ENCODE measurements around the gene TCF20.

The TCF20 gene

GRCh38 chr22:42261296-42261695 is 9.2 kb downstream of the TCF20 start:
- no peaks in the 10 kb centered on the region for H3K9me3 ChIP-seq (ENCODE audit: control insufficient read depth, low read length)
- no peak overlapping the region for H3K4me2 ChIP-seq (ENCODE audit: low read length)
- TF ChIP-seq, protein P1, sequence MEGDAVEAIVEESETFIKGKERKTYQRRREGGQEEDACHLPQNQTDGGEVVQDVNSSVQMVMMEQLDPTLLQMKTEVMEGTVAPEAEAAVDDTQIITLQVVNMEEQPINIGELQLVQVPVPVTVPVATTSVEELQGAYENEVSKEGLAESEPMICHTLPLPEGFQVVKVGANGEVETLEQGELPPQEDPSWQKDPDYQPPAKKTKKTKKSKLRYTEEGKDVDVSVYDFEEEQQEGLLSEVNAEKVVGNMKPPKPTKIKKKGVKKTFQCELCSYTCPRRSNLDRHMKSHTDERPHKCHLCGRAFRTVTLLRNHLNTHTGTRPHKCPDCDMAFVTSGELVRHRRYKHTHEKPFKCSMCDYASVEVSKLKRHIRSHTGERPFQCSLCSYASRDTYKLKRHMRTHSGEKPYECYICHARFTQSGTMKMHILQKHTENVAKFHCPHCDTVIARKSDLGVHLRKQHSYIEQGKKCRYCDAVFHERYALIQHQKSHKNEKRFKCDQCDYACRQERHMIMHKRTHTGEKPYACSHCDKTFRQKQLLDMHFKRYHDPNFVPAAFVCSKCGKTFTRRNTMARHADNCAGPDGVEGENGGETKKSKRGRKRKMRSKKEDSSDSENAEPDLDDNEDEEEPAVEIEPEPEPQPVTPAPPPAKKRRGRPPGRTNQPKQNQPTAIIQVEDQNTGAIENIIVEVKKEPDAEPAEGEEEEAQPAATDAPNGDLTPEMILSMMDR (IDR thresholded peaks at IDR 0.05) = no peak
- H3K36me3 ChIP-seq (ENCODE audit: control insufficient read depth, insufficient read depth, low read length) = no peaks in the 10 kb centered on the region
- no peak overlapping the region for H3K9ac ChIP-seq
- H3K4me3 ChIP-seq (ENCODE audit: low read depth, low read length) = no peak overlapping the region
- H3K79me2 ChIP-seq = peaks cover 47% of the 10 kb centered on the region
- no peak overlapping the region for H2AFZ ChIP-seq
- H3K27ac ChIP-seq = no peak overlapping the region
- no peaks in the 10 kb centered on the region for H3K4me1 ChIP-seq
- no peaks in the 10 kb centered on the region for H3K27me3 ChIP-seq (ENCODE audit: control insufficient read depth, insufficient read depth, low read length)

- no peak overlapping the region for H3K27ac ChIP-seq
- no peaks in the 10 kb centered on the region for H3K9me3 ChIP-seq (ENCODE audit: control insufficient read depth, low read length)
- TF ChIP-seq, protein P1 (IDR thresholded peaks at IDR 0.05) = no peak
- no peaks in the 10 kb centered on the region for H3K36me3 ChIP-seq (ENCODE audit: control insufficient read depth, insufficient read depth, low read length)
- no peaks in the 10 kb centered on the region for H3K27me3 ChIP-seq (ENCODE audit: control insufficient read depth, insufficient read depth, low read length)
- H3K79me2 ChIP-seq = peaks cover 31% of the 10 kb centered on the region
- H3K4me1 ChIP-seq = no peaks in the 10 kb centered on the region
- no peak overlapping the region for H3K4me2 ChIP-seq (ENCODE audit: low read length)
- no peak overlapping the region for H3K4me3 ChIP-seq (ENCODE audit: low read depth, low read length)
- H3K9ac ChIP-seq = no peak overlapping the region
- H2AFZ ChIP-seq = no peak overlapping the region
Measured at GRCh38 chr22:42258126-42258525, 12.3 kb downstream of the TCF20 start.

DNA sequence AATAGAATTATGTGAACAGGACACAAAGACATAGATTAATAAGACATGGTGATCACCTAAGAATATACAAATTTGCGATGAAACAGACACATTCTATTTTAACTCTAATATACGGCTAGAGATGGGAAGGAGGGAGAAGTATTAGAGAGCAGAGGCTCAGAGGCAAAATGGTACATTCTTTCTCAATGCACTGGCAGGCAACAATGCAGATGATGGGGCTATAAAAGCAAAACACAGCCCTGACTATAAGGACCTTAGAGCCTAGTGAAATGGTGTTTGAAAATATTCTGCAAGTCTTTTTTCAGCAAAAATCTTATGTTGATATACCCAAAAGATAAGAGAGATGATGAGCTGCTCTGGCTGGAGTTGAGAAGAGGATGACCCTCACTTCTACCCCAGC is 13.1 kb downstream of the TCF20 start:
- Histone ChIP-seq H3K36me3 (ENCODE audit: control insufficient read depth, insufficient read depth, low read length) (no peaks in the 10 kb centered on the region), H3K9ac (no peak overlapping the region), H3K27ac (no peak overlapping the region), H2AFZ (no peak overlapping the region), H3K4me3 (ENCODE audit: low read depth, low read length) (no peak overlapping the region), H3K4me2 (ENCODE audit: low read length) (no peak overlapping the region), H3K4me1 (no peaks in the 10 kb centered on the region), H3K27me3 (ENCODE audit: control insufficient read depth, insufficient read depth, low read length) (no peaks in the 10 kb centered on the region), H3K79me2 (peaks cover 26% of the 10 kb centered on the region), H3K9me3 (ENCODE audit: control insufficient read depth, low read length) (no peaks in the 10 kb centered on the region)
- TF ChIP-seq, protein P1 (IDR thresholded peaks at IDR 0.05) = no peak

DNA sequence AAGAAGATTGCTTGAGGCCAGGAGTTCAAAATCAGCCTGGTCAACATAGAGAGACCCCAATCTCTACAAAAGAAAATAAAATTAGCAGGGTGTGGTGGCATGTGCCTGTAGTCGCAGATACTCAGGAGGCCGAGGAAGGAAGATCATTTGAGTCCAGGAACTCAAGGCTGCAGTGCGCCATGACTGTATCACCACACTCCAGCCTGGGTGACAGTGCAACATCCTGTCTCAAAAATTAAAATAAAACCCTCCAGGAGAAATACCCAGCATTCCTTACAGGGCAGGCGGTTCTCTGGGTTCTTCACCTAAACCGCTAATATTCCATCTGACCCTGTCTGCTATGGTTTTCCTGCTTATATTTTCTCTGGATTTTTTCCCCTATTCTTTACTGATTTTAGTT is 13.5 kb downstream of the TCF20 start:
- H3K79me2 ChIP-seq = peaks cover 22% of the 10 kb centered on the region
- H2AFZ ChIP-seq = no peak overlapping the region
- TF ChIP-seq, protein P1 (IDR thresholded peaks at IDR 0.05) = no peak
- no peaks in the 10 kb centered on the region for H3K9me3 ChIP-seq (ENCODE audit: control insufficient read depth, low read length)
- no peak overlapping the region for H3K27ac ChIP-seq
- H3K27me3 ChIP-seq (ENCODE audit: control insufficient read depth, insufficient read depth, low read length) = no peaks in the 10 kb centered on the region
- H3K4me2 ChIP-seq (ENCODE audit: low read length) = no peak overlapping the region
- H3K4me3 ChIP-seq (ENCODE audit: low read depth, low read length) = no peak overlapping the region
- no peaks in the 10 kb centered on the region for H3K4me1 ChIP-seq
- no peaks in the 10 kb centered on the region for H3K36me3 ChIP-seq (ENCODE audit: control insufficient read depth, insufficient read depth, low read length)
- no peak overlapping the region for H3K9ac ChIP-seq

DNA sequence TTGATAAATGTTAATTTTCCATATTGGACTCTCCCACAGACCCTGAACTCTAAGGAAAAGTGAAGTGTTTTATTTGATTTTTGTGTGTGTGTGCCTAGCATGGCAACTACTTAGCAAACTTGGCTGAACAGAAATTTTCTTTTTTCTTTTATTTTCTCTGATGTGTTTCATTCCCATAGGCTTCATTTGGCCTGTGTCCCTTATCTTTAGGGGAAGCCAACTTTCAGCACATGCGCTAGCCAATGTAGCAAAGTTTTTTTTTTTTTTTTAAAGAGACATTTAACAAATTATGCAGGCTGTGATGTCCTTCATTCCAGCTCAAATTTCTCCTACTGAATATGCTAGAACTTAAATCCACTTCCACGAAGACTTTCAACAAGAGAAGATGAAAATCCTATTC is 14.2 kb downstream of the TCF20 start:
- Histone ChIP-seq H3K9me3 (ENCODE audit: control insufficient read depth, low read length) (no peaks in the 10 kb centered on the region), H3K36me3 (ENCODE audit: control insufficient read depth, insufficient read depth, low read length) (no peaks in the 10 kb centered on the region), H3K9ac (no peak overlapping the region), H2AFZ (no peak overlapping the region), H3K27me3 (ENCODE audit: control insufficient read depth, insufficient read depth, low read length) (no peaks in the 10 kb centered on the region), H3K4me3 (ENCODE audit: low read depth, low read length) (no peak overlapping the region), H3K4me1 (no peaks in the 10 kb centered on the region), H3K27ac (no peak overlapping the region), H3K79me2 (peaks cover 17% of the 10 kb centered on the region), H3K4me2 (ENCODE audit: low read length) (no peak overlapping the region)
- TF ChIP-seq, protein P1 (IDR thresholded peaks at IDR 0.05) = no peak

All from parathyroid adenoma (tissue), 2 donors.